GM12878 (cell line): ENCODE data around the gene AP1M1. TPM values are rescaled to one million over a fixed set of nuclear protein-coding genes. Genes with fewer than 3 reads are reported as not detected.

Experiments used
- ATAC-seq: fragments of 200-7000 bp; cut with Tn5 transposase; 3 replicates; pipeline ENCODE4 v1.9.1; 2020; ENCODE audit warnings: mild to moderate bottlenecking, moderate library complexity
- BruUV-seq: library from RNA; stranded (reverse); fragments of 400-500 nt; replicated peaks from 2 replicates; lab custom pipeline; 2021; lab: Mats Ljungman, UMichigan
- CTCF ChIA-PET: fragments of 300-600 bp; sonication (Branson Sonifier 250); formaldehyde crosslinking; extraction: SDS; loops from one replicate; lab custom pipeline; 2021; ENCODE audit warnings: inconsistent platforms; lab: Yijun Ruan, JAX
- POLR2A ChIA-PET: fragments of 350-600 bp; formaldehyde crosslinking; extraction: SDS; loops from one replicate; lab custom pipeline; 2021; ENCODE audit warnings: inconsistent platforms; lab: Charles Lee
- RAD21 ChIA-PET: fragments of 300-600 bp; sonication (Branson Sonifier 250); formaldehyde crosslinking; loops from one replicate; lab custom pipeline; 2023; ENCODE audit warnings: antibody characterized with exemption; ENCODE audit not compliant: unreplicated experiment; lab: Charles Lee
- SMC1A ChIA-PET: fragments of 300-600 bp; sonication (Branson Sonifier 250); formaldehyde crosslinking; loops from one replicate; lab custom pipeline; 2023; ENCODE audit not compliant: unreplicated experiment, uncharacterized antibody; lab: Charles Lee
- DNase-seq: peaks from one replicate; pipeline ENCODE4 v3.0.0-alpha.2; 2011; ENCODE audit warnings: low read depth, low spot score
- FAIRE-seq: peaks from 3 replicates; lab custom pipeline; 2011; peaks lifted over from hg19 to GRCh38; lab: Jason Lieb, UNC
- H2AFZ ChIP-seq: 2 replicates; pipeline ENCODE4 v1.6.0; 2011; ENCODE audit warnings: low read depth, low read length, control low read depth; ENCODE audit not compliant: control insufficient read depth
- H3K27ac ChIP-seq: 2 replicates; pipeline ENCODE4 v1.5.1; 2011; ENCODE audit warnings: control low read depth; ENCODE audit not compliant: control insufficient read depth, insufficient read depth
- H3K27me3 ChIP-seq, 2 experiments: replicated peaks in 1 of 2; 2 replicates each; pipeline versions ENCODE4 v1.6.0 to v1.6.1; 2011; ENCODE audit warnings: low read length in 1 of 2; ENCODE audit not compliant: control insufficient read depth in 2 of 2, insufficient read depth in 2 of 2
- H3K36me3 ChIP-seq, 2 experiments: 2 replicates each; pipeline ENCODE4 v1.5.1; 2011; ENCODE audit warnings: low read length in 1 of 2; ENCODE audit not compliant: control insufficient read depth in 2 of 2, insufficient read depth in 2 of 2
- H3K4me1 ChIP-seq: 2 replicates; pipeline ENCODE4 v1.6.1; 2011; ENCODE audit warnings: mild to moderate bottlenecking, low read length, moderate library complexity, mixed read lengths; ENCODE audit not compliant: control insufficient read depth, insufficient read depth
- H3K4me2 ChIP-seq: 2 replicates; pipeline ENCODE4 v1.6.0; 2011; ENCODE audit warnings: control low read depth; ENCODE audit not compliant: control insufficient read depth, insufficient read depth
- H3K4me3 ChIP-seq: fragments of 200-600 bp; sonication (generic); 2 replicates; pipeline ENCODE4 v1.5.1; 2016
- H3K79me2 ChIP-seq: 2 replicates; pipeline ENCODE4 v1.6.0; 2011; ENCODE audit warnings: low read length; ENCODE audit not compliant: control insufficient read depth, insufficient read depth
- H3K9ac ChIP-seq: 2 replicates; pipeline ENCODE4 v1.8.0; 2011; ENCODE audit warnings: low read length, control low read depth, mixed read lengths; ENCODE audit not compliant: control insufficient read depth, insufficient read depth
- H3K9me3 ChIP-seq: replicated peaks from 3 replicates; pipeline ENCODE4 v1.5.1; 2011; ENCODE audit warnings: mild to moderate bottlenecking, low read length; ENCODE audit not compliant: control insufficient read depth, insufficient read depth
- H4K20me1 ChIP-seq: 2 replicates; pipeline ENCODE4 v1.6.0; 2011; ENCODE audit not compliant: control insufficient read depth, insufficient read depth
- BMI1 ChIP-seq: fragments of 450-650 bp; IDR thresholded peaks from 2 replicates; pipeline ENCODE4 v1.6.1; 2016; ENCODE audit warnings: mild to moderate bottlenecking, moderate library complexity, borderline replicate concordance
- BRCA1 ChIP-seq: IDR thresholded peaks from 2 replicates; pipeline ENCODE4 v1.6.1; 2011; ENCODE audit warnings: low read depth, low read length, improper control_type of control experiment
- CHD1 ChIP-seq: IDR thresholded peaks from 2 replicates; pipeline ENCODE4 v1.6.1; 2012; ENCODE audit warnings: low read depth, low read length, improper control_type of control experiment
- CTCF ChIP-seq, 3 experiments: IDR thresholded peaks in 2 of 3; conservative IDR thresholded peaks in 1 of 3; 2 replicates each; pipeline ENCODE4 v1.5.1; 2011; ENCODE audit warnings: low read depth in 3 of 3, low read length in 3 of 3, mild to moderate bottlenecking in 3 of 3, control low read depth in 2 of 3, moderate library complexity in 2 of 3, inconsistent platforms in 1 of 3, mixed read lengths in 1 of 3; ENCODE audit not compliant: control insufficient read depth in 2 of 3, insufficient read depth in 1 of 3; ENCODE audit errors: extremely low read depth in 1 of 3
- DPF2 ChIP-seq: fragments of 450-650 bp; IDR thresholded peaks from 2 replicates; pipeline ENCODE4 v1.6.1; 2017; ENCODE audit warnings: mild to moderate bottlenecking
- FOXK2 ChIP-seq: fragments of 450-650 bp; IDR thresholded peaks from 2 replicates; pipeline ENCODE4 v1.6.1; 2017; ENCODE audit warnings: mild to moderate bottlenecking, moderate library complexity
- GATAD2B ChIP-seq: fragments of 450-650 bp; conservative IDR thresholded peaks from 2 replicates; pipeline ENCODE4 v1.6.1; 2017; ENCODE audit warnings: low read depth, mild to moderate bottlenecking, moderate library complexity
- HDAC2 ChIP-seq: fragments of 200-600 bp; sonication (generic); IDR thresholded peaks from 2 replicates; pipeline ENCODE4 v1.6.1; 2017
- NFXL1 ChIP-seq: fragments of 450-650 bp; IDR thresholded peaks from 2 replicates; pipeline ENCODE4 v1.6.1; 2017; ENCODE audit warnings: antibody characterized with exemption, mild to moderate bottlenecking, borderline replicate concordance
- PAX5 ChIP-seq: IDR thresholded peaks from 2 replicates; pipeline ENCODE4 v1.6.1; 2011; ENCODE audit warnings: low read depth, low read length, borderline replicate concordance
- YBX1 ChIP-seq: fragments of 450-650 bp; IDR thresholded peaks from 2 replicates; pipeline ENCODE4 v1.6.1; 2016; ENCODE audit warnings: antibody characterized with exemption
- ZNF24 ChIP-seq: fragments of 450-650 bp; IDR thresholded peaks from 2 replicates; pipeline ENCODE4 v1.6.1; 2017; ENCODE audit warnings: antibody characterized with exemption, mild to moderate bottlenecking
- WGBS: methylation state at CpG from one replicate; pipeline ENCODE4 v1.1.6; 2016; ENCODE audit warnings: low lambda C conversion rate; ENCODE audit not compliant: insufficient replicate concordance, insufficient coverage; ENCODE audit errors: missing lambda C conversion rate; 5-methylcytosine and 5-hydroxymethylcytosine counted together
- in situ Hi-C: fragments of 300-500 bp; cut with MboI; formaldehyde crosslinking; loops from 9 replicates; pipeline ENCODE4 v1.14.3; 2018; ENCODE audit warnings: mixed read lengths
- intact Hi-C: fragments of 100-400 bp; cut with micrococcal nuclease; formaldehyde crosslinking; loops from one replicate; pipeline ENCODE4 v1.14.2; 2022; ENCODE audit not compliant: unreplicated experiment
- polyA plus RNA-seq, 11 experiments: library from polyadenylated mRNA; depleted of rRNA in 4 of 11; unstranded in 6 of 11; stranded (reverse) in 5 of 11; fragments of >200 nt; fragmentation: Nextera tagmentation in 4 of 11; fragmentation: Illumina TruSeq in 1 of 11; extraction: Ambion mirVana in 4 of 11; extraction: Trizol in 1 of 11; gene quantifications; 1 replicate in 1 of 11; 2 replicates in 10 of 11; pipeline versions ENCODE4 v1.2.1 to v1.2.3, GENCODE V29; 2011 to 2016; ENCODE audit warnings: inconsistent platforms in 2 of 11, missing spikeins in 2 of 11, low read depth in 1 of 11
- total RNA-seq, 4 experiments: library from RNA; depleted of rRNA in 3 of 4; stranded (reverse); fragments of >200 nt in 3 of 4; fragmentation: Illumina TruSeq in 1 of 4; extraction: Trizol in 1 of 4; gene quantifications; 2 replicates each; pipeline versions ENCODE4 v1.2.1 to v1.2.3, GENCODE V29; 2013 to 2021
- TF ChIP-seq, protein P1 (sequence below): fragments of 450-650 bp; IDR thresholded peaks from 2 replicates; pipeline ENCODE4 v1.6.1; 2017; ENCODE audit warnings: mild to moderate bottlenecking, moderate library complexity
- TF ChIP-seq, protein P2 (sequence below): fragments of 450-650 bp; conservative IDR thresholded peaks from 2 replicates; pipeline ENCODE4 v1.6.1; 2017; ENCODE audit warnings: mild to moderate bottlenecking, moderate library complexity
- TF ChIP-seq, protein P3 (sequence below): fragments of 450-650 bp; IDR thresholded peaks from 2 replicates; pipeline ENCODE4 v1.6.1; 2017; ENCODE audit warnings: antibody characterized with exemption, mild to moderate bottlenecking, moderate library complexity

The AP1M1 gene
- total and polyA plus RNA-seq, 10 of the 15 experiments (the other 5 are each of a cell fraction or from before 2014, with no cell fraction given), result 1.0 to 116 (median 44.7) TPM

GRCh38 chr19:16265205-16265604, 67.5 kb downstream of the AP1M1 start:
- RAD21 ChIA-PET, result no interaction called here
- no peaks in the 10 kb centered on the region for H4K20me1 ChIP-seq
- peaks cover 0 to 2% of the 10 kb centered on the region in 2 experiments; a peak in 3 of 4 replicates for H3K27me3 ChIP-seq
- SMC1A ChIA-PET, result interaction anchor here (2.1 kb wide), 1 partner anchor 17 kb away, joined by 5 read pairs; no protein-coding TSS in a partner anchor
- H3K9ac ChIP-seq, result no peak overlapping the region
- no peaks in the 10 kb centered on the region for H3K36me3 ChIP-seq
- ATAC-seq (no peak), DNase-seq (no peak), FAIRE-seq (no peak)
- no TSS peak for BruUV-seq
- no peak overlapping the region for H3K27ac ChIP-seq
- no peak overlapping the region for H3K4me3 ChIP-seq
- intact Hi-C loops, result no loop called here
- CTCF ChIA-PET, result no interaction called here
- 44% methylated on average over 3 of the region's 3 CpGs for WGBS
- H3K9me3 ChIP-seq, result no peaks in the 10 kb centered on the region; the same call in 2 of the 3 replicates
- in situ Hi-C loops, result no loop called here
- no peak overlapping the region for H2AFZ ChIP-seq
- POLR2A ChIA-PET, result no interaction called here
- H3K4me1 ChIP-seq, result peaks cover 25% of the 10 kb centered on the region
- H3K4me2 ChIP-seq, result no peak overlapping the region
- H3K79me2 ChIP-seq, result no peaks in the 10 kb centered on the region
- no peak for TF ChIP-seq GATAD2B
- no peak for TF ChIP-seq YBX1
- no peak for TF ChIP-seq ZNF24
- no peak for TF ChIP-seq BRCA1
- TF ChIP-seq, protein P1, sequence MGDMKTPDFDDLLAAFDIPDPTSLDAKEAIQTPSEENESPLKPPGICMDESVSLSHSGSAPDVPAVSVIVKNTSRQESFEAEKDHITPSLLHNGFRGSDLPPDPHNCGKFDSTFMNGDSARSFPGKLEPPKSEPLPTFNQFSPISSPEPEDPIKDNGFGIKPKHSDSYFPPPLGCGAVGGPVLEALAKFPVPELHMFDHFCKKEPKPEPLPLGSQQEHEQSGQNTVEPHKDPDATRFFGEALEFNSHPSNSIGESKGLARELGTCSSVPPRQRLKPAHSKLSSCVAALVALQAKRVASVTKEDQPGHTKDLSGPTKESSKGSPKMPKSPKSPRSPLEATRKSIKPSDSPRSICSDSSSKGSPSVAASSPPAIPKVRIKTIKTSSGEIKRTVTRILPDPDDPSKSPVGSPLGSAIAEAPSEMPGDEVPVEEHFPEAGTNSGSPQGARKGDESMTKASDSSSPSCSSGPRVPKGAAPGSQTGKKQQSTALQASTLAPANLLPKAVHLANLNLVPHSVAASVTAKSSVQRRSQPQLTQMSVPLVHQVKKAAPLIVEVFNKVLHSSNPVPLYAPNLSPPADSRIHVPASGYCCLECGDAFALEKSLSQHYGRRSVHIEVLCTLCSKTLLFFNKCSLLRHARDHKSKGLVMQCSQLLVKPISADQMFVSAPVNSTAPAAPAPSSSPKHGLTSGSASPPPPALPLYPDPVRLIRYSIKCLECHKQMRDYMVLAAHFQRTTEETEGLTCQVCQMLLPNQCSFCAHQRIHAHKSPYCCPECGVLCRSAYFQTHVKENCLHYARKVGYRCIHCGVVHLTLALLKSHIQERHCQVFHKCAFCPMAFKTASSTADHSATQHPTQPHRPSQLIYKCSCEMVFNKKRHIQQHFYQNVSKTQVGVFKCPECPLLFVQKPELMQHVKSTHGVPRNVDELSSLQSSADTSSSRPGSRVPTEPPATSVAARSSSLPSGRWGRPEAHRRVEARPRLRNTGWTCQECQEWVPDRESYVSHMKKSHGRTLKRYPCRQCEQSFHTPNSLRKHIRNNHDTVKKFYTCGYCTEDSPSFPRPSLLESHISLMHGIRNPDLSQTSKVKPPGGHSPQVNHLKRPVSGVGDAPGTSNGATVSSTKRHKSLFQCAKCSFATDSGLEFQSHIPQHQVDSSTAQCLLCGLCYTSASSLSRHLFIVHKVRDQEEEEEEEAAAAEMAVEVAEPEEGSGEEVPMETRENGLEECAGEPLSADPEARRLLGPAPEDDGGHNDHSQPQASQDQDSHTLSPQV, result no peak
- no peak for TF ChIP-seq CTCF (IDR thresholded peaks at IDR 0.05 in 2 of 3, conservative IDR thresholded peaks at IDR 0.05 in 1 of 3; ENCODE audit: control insufficient read depth in 2 of 3, extremely low read depth in 1 of 3, insufficient read depth in 1 of 3, low read depth in 3 of 3, low read length in 3 of 3)
- TF ChIP-seq PAX5, result no peak
- TF ChIP-seq, protein P2, sequence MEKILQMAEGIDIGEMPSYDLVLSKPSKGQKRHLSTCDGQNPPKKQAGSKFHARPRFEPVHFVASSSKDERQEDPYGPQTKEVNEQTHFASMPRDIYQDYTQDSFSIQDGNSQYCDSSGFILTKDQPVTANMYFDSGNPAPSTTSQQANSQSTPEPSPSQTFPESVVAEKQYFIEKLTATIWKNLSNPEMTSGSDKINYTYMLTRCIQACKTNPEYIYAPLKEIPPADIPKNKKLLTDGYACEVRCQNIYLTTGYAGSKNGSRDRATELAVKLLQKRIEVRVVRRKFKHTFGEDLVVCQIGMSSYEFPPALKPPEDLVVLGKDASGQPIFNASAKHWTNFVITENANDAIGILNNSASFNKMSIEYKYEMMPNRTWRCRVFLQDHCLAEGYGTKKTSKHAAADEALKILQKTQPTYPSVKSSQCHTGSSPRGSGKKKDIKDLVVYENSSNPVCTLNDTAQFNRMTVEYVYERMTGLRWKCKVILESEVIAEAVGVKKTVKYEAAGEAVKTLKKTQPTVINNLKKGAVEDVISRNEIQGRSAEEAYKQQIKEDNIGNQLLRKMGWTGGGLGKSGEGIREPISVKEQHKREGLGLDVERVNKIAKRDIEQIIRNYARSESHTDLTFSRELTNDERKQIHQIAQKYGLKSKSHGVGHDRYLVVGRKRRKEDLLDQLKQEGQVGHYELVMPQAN, result no peak
- TF ChIP-seq HDAC2, result no peak
- TF ChIP-seq, protein P3, sequence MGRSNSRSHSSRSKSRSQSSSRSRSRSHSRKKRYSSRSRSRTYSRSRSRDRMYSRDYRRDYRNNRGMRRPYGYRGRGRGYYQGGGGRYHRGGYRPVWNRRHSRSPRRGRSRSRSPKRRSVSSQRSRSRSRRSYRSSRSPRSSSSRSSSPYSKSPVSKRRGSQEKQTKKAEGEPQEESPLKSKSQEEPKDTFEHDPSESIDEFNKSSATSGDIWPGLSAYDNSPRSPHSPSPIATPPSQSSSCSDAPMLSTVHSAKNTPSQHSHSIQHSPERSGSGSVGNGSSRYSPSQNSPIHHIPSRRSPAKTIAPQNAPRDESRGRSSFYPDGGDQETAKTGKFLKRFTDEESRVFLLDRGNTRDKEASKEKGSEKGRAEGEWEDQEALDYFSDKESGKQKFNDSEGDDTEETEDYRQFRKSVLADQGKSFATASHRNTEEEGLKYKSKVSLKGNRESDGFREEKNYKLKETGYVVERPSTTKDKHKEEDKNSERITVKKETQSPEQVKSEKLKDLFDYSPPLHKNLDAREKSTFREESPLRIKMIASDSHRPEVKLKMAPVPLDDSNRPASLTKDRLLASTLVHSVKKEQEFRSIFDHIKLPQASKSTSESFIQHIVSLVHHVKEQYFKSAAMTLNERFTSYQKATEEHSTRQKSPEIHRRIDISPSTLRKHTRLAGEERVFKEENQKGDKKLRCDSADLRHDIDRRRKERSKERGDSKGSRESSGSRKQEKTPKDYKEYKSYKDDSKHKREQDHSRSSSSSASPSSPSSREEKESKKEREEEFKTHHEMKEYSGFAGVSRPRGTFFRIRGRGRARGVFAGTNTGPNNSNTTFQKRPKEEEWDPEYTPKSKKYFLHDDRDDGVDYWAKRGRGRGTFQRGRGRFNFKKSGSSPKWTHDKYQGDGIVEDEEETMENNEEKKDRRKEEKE, result no peak
- TF ChIP-seq CHD1, result no peak
- no peak for TF ChIP-seq FOXK2
- no peak for TF ChIP-seq NFXL1
- TF ChIP-seq BMI1, result no peak
- TF ChIP-seq DPF2, result no peak
